H9 (cell line): Measurements from ENCODE around the gene TMEM97. TPM values are rescaled to one million over a fixed set of nuclear protein-coding genes. Genes with fewer than 3 reads are reported as not detected.

ENCODE experiments used
- DNase-seq: peaks from one replicate; pipeline ENCODE4 v3.0.0-alpha.2; 2017
- H2AFZ ChIP-seq: one replicate; pipeline ENCODE4 v1.6.1; 2013; ENCODE audit warnings: mild to moderate bottlenecking, low read length, control low read depth, moderate library complexity
- H2AK5ac ChIP-seq: 2 replicates; pipeline ENCODE4 v1.6.1; 2013; ENCODE audit warnings: low read length, control low read depth, mixed read lengths; ENCODE audit not compliant: insufficient read length
- H2BK120ac ChIP-seq: one replicate; pipeline ENCODE4 v1.6.1; 2013; ENCODE audit warnings: low read depth, mild to moderate bottlenecking, low read length, control low read depth, inconsistent platforms; ENCODE audit not compliant: poor library complexity, severe bottlenecking
- H2BK12ac ChIP-seq: 2 replicates; pipeline ENCODE4 v1.6.1; 2013; ENCODE audit warnings: low read length, control low read depth, mixed read lengths, low read depth; ENCODE audit not compliant: insufficient read length
- H2BK15ac ChIP-seq: 2 replicates; pipeline ENCODE4 v1.6.1; 2013; ENCODE audit warnings: low read depth, low read length, control low read depth
- H2BK20ac ChIP-seq: one replicate; pipeline ENCODE4 v1.6.1; 2013; ENCODE audit warnings: low read depth, mild to moderate bottlenecking, low read length, control low read depth, inconsistent platforms; ENCODE audit not compliant: poor library complexity, severe bottlenecking
- H2BK5ac ChIP-seq: 2 replicates; pipeline ENCODE4 v1.6.1; 2013; ENCODE audit warnings: low read length, control low read depth, mixed read lengths; ENCODE audit not compliant: insufficient read length
- H3K14ac ChIP-seq: 2 replicates; pipeline ENCODE4 v1.6.1; 2013; ENCODE audit warnings: low read length, control low read depth; ENCODE audit not compliant: insufficient read depth
- H3K18ac ChIP-seq: 2 replicates; pipeline ENCODE4 v1.6.1; 2013; ENCODE audit warnings: low read depth, mild to moderate bottlenecking, mixed read lengths, low read length, control low read depth; ENCODE audit not compliant: insufficient read length
- H3K23ac ChIP-seq: 2 replicates; pipeline ENCODE4 v1.6.1; 2013; ENCODE audit warnings: low read length, control low read depth, mixed read lengths, low read depth; ENCODE audit not compliant: insufficient read length
- H3K23me2 ChIP-seq: 2 replicates; pipeline ENCODE4 v1.6.1; 2013; ENCODE audit warnings: low read depth, mild to moderate bottlenecking, mixed read lengths, low read length, control low read depth; ENCODE audit not compliant: insufficient read length, poor library complexity, severe bottlenecking
- H3K27ac ChIP-seq: 2 replicates; pipeline ENCODE4 v1.5.1; 2013; ENCODE audit warnings: low read length, control low read depth, mixed read lengths, low read depth; ENCODE audit not compliant: insufficient read length
- H3K27me3 ChIP-seq: 2 replicates; pipeline ENCODE4 v1.6.1; 2013; ENCODE audit warnings: low read length, control low read depth, inconsistent platforms; ENCODE audit not compliant: insufficient read depth
- H3K4ac ChIP-seq: 2 replicates; pipeline ENCODE4 v1.6.1; 2013; ENCODE audit warnings: low read depth, mild to moderate bottlenecking, control low read depth, inconsistent platforms, low read length, moderate library complexity
- H3K4me1 ChIP-seq: 2 replicates; pipeline ENCODE4 v1.6.1; 2013; ENCODE audit warnings: low read length, control low read depth, inconsistent platforms; ENCODE audit not compliant: insufficient read depth
- H3K4me2 ChIP-seq: 2 replicates; pipeline ENCODE4 v1.6.1; 2013; ENCODE audit warnings: low read length, control low read depth, mixed read lengths; ENCODE audit not compliant: insufficient read length, insufficient read depth
- H3K56ac ChIP-seq: 2 replicates; pipeline ENCODE4 v1.6.1; 2013; ENCODE audit warnings: low read depth, mild to moderate bottlenecking, mixed read lengths, low read length, control low read depth; ENCODE audit not compliant: insufficient read length
- H3K79me1 ChIP-seq: 2 replicates; pipeline ENCODE4 v1.6.1; 2013; ENCODE audit warnings: low read depth, mild to moderate bottlenecking, moderate library complexity, low read length, control low read depth, inconsistent platforms; ENCODE audit not compliant: insufficient read depth, poor library complexity, severe bottlenecking
- H3K79me2 ChIP-seq: 2 replicates; pipeline ENCODE4 v1.6.1; 2013; ENCODE audit warnings: low read length, control low read depth, inconsistent platforms; ENCODE audit not compliant: insufficient read depth
- H3K9ac ChIP-seq: 2 replicates; pipeline ENCODE4 v1.6.1; 2013; ENCODE audit warnings: low read length, control low read depth, mixed read lengths; ENCODE audit not compliant: insufficient read length; ENCODE audit errors: extremely low read depth
- H3K9me3 ChIP-seq: one replicate; pipeline ENCODE4 v1.6.1; 2013; ENCODE audit warnings: low read depth, low read length, inconsistent platforms; ENCODE audit not compliant: control insufficient read depth
- H3T11ph ChIP-seq: one replicate; pipeline ENCODE4 v1.6.1; 2013; ENCODE audit warnings: mild to moderate bottlenecking, low read length, control low read depth, inconsistent platforms
- H4K20me1 ChIP-seq: one replicate; pipeline ENCODE4 v1.6.1; 2013; ENCODE audit not compliant: control insufficient read depth, insufficient read length, insufficient read depth
- H4K5ac ChIP-seq: 2 replicates; pipeline ENCODE4 v1.6.1; 2013; ENCODE audit warnings: low read depth, mild to moderate bottlenecking, mixed read lengths, low read length, control low read depth; ENCODE audit not compliant: insufficient read length
- H4K8ac ChIP-seq: replicated peaks from 2 replicates; pipeline ENCODE4 v1.6.1; 2013; ENCODE audit warnings: low read length, control low read depth, mixed read lengths, low read depth; ENCODE audit not compliant: insufficient read length
- H4K91ac ChIP-seq: 2 replicates; pipeline ENCODE4 v1.6.1; 2013; ENCODE audit warnings: low read depth, mild to moderate bottlenecking, moderate library complexity, mixed read lengths, low read length, control low read depth; ENCODE audit not compliant: insufficient read length
- H3K27ac Mint-ChIP-seq, 3 experiments: 2 replicates in 2 of 3; 3 replicates in 1 of 3; pipeline ENCODE4 v1.8.0; 2020 to 2021; ENCODE audit warnings: mixed read lengths in 3 of 3, mild to moderate bottlenecking in 1 of 3, moderate library complexity in 1 of 3
- H3K27me3 Mint-ChIP-seq: 2 replicates; pipeline ENCODE4 v1.8.0; 2021; ENCODE audit warnings: low read depth, mild to moderate bottlenecking, moderate library complexity, mixed read lengths
- H3K36me3 Mint-ChIP-seq, 3 experiments: 2 replicates in 2 of 3; 3 replicates in 1 of 3; pipeline ENCODE4 v1.8.0; 2020 to 2021; ENCODE audit warnings: low read depth in 3 of 3, mixed read lengths in 3 of 3; ENCODE audit not compliant: insufficient read depth in 1 of 3
- H3K4me1 Mint-ChIP-seq, 2 experiments: 2 replicates each; pipeline ENCODE4 v1.8.0; 2020; ENCODE audit warnings: mixed read lengths in 2 of 2
- H3K4me3 Mint-ChIP-seq, 2 experiments: 2 replicates in 1 of 2; 3 replicates in 1 of 2; pipeline ENCODE4 v1.8.0; 2020 to 2021; ENCODE audit warnings: mild to moderate bottlenecking in 2 of 2, mixed read lengths in 2 of 2, moderate library complexity in 1 of 2
- H3K9me3 Mint-ChIP-seq, 2 experiments: 2 replicates in 1 of 2; 3 replicates in 1 of 2; pipeline ENCODE4 v1.8.0; 2020; ENCODE audit warnings: mild to moderate bottlenecking in 2 of 2, mixed read lengths in 2 of 2, moderate library complexity in 1 of 2
- WGBS: extraction: QIAGEN DNeasy Blood & Tissue Kit; methylation state at CpG from one replicate; pipeline ENCODE4 v1.1.7; 2013; ENCODE audit warnings: missing lambda C conversion rate, low lambda C conversion rate, mixed read lengths; ENCODE audit not compliant: insufficient read length; ENCODE audit errors: extremely low coverage; 5-methylcytosine and 5-hydroxymethylcytosine counted together
- total RNA-seq: library from RNA; stranded (reverse); gene quantifications from 2 replicates; pipeline ENCODE4 v1.2.1, GENCODE V29; 2021
- TF ChIP-seq, protein P1 (sequence below): fragments of 200-600 bp; sonication (generic); conservative IDR thresholded peaks from 3 replicates; pipeline ENCODE4 v1.8.0; 2021; ENCODE audit warnings: antibody characterized with exemption, mild to moderate bottlenecking

TMEM97 gene
- total RNA-seq, 1 experiment from 2014 or later = 116 TPM

- no peak overlapping the region for H2AK5ac ChIP-seq
- H3K9me3 ChIP-seq = no peaks in the 10 kb centered on the region
- no peaks in the 10 kb centered on the region for H4K20me1 ChIP-seq
- H2BK12ac ChIP-seq = no peak overlapping the region
- H3K56ac ChIP-seq = no peak overlapping the region
- H4K8ac ChIP-seq = no peak overlapping the region
- no peak overlapping the region for H3K4me2 ChIP-seq
- Mint-ChIP-seq H3K4me3 (no peak overlapping the region), H3K4me1 (peaks cover 29 to 31% of the 10 kb centered on the region in 2 experiments), H3K27me3 (no peaks in the 10 kb centered on the region; the same call in 1 of the 2 replicates), H3K27ac (no peak overlapping the region; a peak in 1 of 7 replicates), H3K9me3 (no peaks in the 10 kb centered on the region; a peak in 1 of 5 replicates), H3K36me3 (peaks cover 9 to 12% (median 9%) of the 10 kb centered on the region in 3 experiments; a peak in 6 of 7 replicates)
- H3K18ac ChIP-seq = no peak overlapping the region
- H3K4me1 ChIP-seq = peaks cover 2% of the 10 kb centered on the region; the same call in 1 of the 2 replicates
- H2BK120ac ChIP-seq = no peak overlapping the region
- H2BK5ac ChIP-seq = no peak overlapping the region
- no peak overlapping the region for H3K23ac ChIP-seq
- H3T11ph ChIP-seq = no peak overlapping the region
- no peak overlapping the region for H2BK20ac ChIP-seq
- TF ChIP-seq, protein P1, sequence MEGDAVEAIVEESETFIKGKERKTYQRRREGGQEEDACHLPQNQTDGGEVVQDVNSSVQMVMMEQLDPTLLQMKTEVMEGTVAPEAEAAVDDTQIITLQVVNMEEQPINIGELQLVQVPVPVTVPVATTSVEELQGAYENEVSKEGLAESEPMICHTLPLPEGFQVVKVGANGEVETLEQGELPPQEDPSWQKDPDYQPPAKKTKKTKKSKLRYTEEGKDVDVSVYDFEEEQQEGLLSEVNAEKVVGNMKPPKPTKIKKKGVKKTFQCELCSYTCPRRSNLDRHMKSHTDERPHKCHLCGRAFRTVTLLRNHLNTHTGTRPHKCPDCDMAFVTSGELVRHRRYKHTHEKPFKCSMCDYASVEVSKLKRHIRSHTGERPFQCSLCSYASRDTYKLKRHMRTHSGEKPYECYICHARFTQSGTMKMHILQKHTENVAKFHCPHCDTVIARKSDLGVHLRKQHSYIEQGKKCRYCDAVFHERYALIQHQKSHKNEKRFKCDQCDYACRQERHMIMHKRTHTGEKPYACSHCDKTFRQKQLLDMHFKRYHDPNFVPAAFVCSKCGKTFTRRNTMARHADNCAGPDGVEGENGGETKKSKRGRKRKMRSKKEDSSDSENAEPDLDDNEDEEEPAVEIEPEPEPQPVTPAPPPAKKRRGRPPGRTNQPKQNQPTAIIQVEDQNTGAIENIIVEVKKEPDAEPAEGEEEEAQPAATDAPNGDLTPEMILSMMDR = no peak
- H3K79me2 ChIP-seq = peaks cover 20% of the 10 kb centered on the region
- no peak for DNase-seq
- no peak overlapping the region for H4K5ac ChIP-seq
- no CpG with 5 or more reads among the region's 4 CpGs for WGBS
- no peaks in the 10 kb centered on the region for H3K79me1 ChIP-seq
- H4K91ac ChIP-seq = no peak overlapping the region
- H3K9ac ChIP-seq = no peak overlapping the region
- H2AFZ ChIP-seq = no peak overlapping the region
- no peak overlapping the region for H3K14ac ChIP-seq
- no peaks in the 10 kb centered on the region for H3K27me3 ChIP-seq
- no peak overlapping the region for H3K27ac ChIP-seq
- no peak overlapping the region for H3K4ac ChIP-seq
- no peak overlapping the region for H2BK15ac ChIP-seq
- H3K23me2 ChIP-seq = peaks cover 27% of the 10 kb centered on the region
These were observed 2.9 kb upstream of the TMEM97 start for GRCh38 chr17:28315846-28316705.
